ENCODE measurements around the gene TCEAL7.
A peak's percentile ranks its signal among the peaks of the same experiment; 100 is the strongest.
"Not testable (repeated sequence)": the region's sequence is repeated elsewhere in the genome, so short reads cannot be mapped to it uniquely, and the experiment has no call there.

The TCEAL7 gene

GRCh38 chrX:103356858-103357257 lies 26.8 kb downstream of the TCEAL7 start:
- DNase-seq (ENCODE audit: low read depth in 2 of 2) = no peak
- TF ChIP-seq, protein P1, sequence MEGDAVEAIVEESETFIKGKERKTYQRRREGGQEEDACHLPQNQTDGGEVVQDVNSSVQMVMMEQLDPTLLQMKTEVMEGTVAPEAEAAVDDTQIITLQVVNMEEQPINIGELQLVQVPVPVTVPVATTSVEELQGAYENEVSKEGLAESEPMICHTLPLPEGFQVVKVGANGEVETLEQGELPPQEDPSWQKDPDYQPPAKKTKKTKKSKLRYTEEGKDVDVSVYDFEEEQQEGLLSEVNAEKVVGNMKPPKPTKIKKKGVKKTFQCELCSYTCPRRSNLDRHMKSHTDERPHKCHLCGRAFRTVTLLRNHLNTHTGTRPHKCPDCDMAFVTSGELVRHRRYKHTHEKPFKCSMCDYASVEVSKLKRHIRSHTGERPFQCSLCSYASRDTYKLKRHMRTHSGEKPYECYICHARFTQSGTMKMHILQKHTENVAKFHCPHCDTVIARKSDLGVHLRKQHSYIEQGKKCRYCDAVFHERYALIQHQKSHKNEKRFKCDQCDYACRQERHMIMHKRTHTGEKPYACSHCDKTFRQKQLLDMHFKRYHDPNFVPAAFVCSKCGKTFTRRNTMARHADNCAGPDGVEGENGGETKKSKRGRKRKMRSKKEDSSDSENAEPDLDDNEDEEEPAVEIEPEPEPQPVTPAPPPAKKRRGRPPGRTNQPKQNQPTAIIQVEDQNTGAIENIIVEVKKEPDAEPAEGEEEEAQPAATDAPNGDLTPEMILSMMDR (IDR thresholded peaks at IDR 0.05; ENCODE audit: low read depth, low read length) = no peak
- H3K4me3 ChIP-seq (replicated peaks in 1 of 2; ENCODE audit: low read depth in 2 of 2, low read length in 2 of 2) = peak overlapping the region; percentile 71 to 75

GRCh38 chrX:103357871-103358270 lies 27.8 kb downstream of the TCEAL7 start:
- DNase-seq (ENCODE audit: low read depth in 2 of 2) = no peak
- TF ChIP-seq, protein P1 (IDR thresholded peaks at IDR 0.05; ENCODE audit: low read depth, low read length) = no peak
- H3K4me3 ChIP-seq (replicated peaks in 1 of 2; ENCODE audit: low read depth in 2 of 2, low read length in 2 of 2) = peak overlapping the region; percentile 71 to 75

DNA sequence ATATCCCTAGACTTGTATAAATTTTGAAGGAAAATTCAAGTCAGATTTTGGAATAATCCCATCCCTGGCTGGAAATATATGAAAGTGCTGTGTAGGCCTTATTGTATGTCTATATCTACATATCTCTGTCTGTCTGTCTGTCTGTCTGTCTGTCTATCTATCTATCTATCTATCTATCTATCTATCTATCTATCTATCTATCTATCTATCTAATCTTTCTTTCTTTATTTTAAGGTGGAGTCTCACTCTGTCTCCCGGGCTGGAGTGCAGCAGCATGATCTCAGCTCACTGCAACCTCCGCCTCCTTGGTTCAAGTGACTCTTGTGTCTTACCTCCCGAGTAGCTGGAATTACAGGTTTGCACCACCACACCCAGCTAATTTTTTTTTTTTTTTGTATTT lies 29.6 kb downstream of the TCEAL7 start:
- not testable (repeated sequence) for DNase-seq (ENCODE audit: low read depth in 2 of 2)

GRCh38 chrX:103360092-103360491 lies 30.1 kb downstream of the TCEAL7 start:
- no peak overlapping the region for H3K4me3 ChIP-seq (replicated peaks in 1 of 2; ENCODE audit: low read depth in 2 of 2, low read length in 2 of 2)
- TF ChIP-seq, protein P1 (IDR thresholded peaks at IDR 0.05; ENCODE audit: low read depth, low read length) = no peak
- peak in 1 of 2 donors; percentile 48 for DNase-seq (ENCODE audit: low read depth in 2 of 2)

More for the DNA sequence above, 29.6 kb downstream of the TCEAL7 start:
- not testable (repeated sequence) for H3K4me3 ChIP-seq (replicated peaks in 1 of 2; ENCODE audit: low read depth in 2 of 2, low read length in 2 of 2)

GRCh38 chrX:103360916-103361315 lies 30.9 kb downstream of the TCEAL7 start:
- no peak overlapping the region for H3K4me3 ChIP-seq (replicated peaks in 1 of 2; ENCODE audit: low read depth in 2 of 2, low read length in 2 of 2)
- TF ChIP-seq, protein P1 (IDR thresholded peaks at IDR 0.05; ENCODE audit: low read depth, low read length) = no peak
- no peak for DNase-seq (ENCODE audit: low read depth in 2 of 2)

DNA sequence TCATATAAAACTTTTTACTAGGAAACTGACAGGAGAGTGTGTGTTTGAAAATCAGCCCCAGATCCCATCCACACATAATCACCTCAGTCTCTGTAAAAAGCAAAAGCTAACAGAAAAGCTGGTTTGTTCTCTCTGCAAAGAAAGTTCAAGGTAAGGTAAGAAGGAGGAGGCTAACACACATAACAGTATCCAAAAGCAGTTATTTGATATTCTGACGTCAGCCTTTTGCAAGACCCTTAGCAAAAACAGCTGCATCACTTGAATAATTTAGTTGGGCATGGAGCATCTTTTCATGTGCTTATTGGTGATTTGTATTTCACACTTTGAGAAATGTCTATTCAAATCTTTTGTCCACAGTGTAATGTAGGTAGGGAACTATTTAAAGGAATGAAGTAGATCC lies 31.8 kb downstream of the TCEAL7 start:
- no peak for DNase-seq (ENCODE audit: low read depth in 2 of 2)
- H3K4me3 ChIP-seq (replicated peaks in 1 of 2; ENCODE audit: low read depth in 2 of 2, low read length in 2 of 2) = no peak overlapping the region
- TF ChIP-seq, protein P1 (IDR thresholded peaks at IDR 0.05; ENCODE audit: low read depth, low read length) = no peak

- TF ChIP-seq, protein P1 (IDR thresholded peaks at IDR 0.05; ENCODE audit: low read depth, low read length) = no peak
- peak; percentile 62 to 67 for DNase-seq (ENCODE audit: low read depth in 2 of 2)
- H3K4me3 ChIP-seq (replicated peaks in 1 of 2; ENCODE audit: low read depth in 2 of 2, low read length in 2 of 2) = no peak overlapping the region
These were observed 32.4 kb downstream of the TCEAL7 start for GRCh38 chrX:103362474-103362873.

All from cardiac fibroblast (primary cell).